Erythroblast (primary cell): Measurements from ENCODE around the gene TMEM141.

Experiments used
- GATA1 ChIP-seq: IDR thresholded peaks from 2 replicates; pipeline ENCODE4 v1.6.1; 2011; ENCODE audit warnings: low read depth, mild to moderate bottlenecking, control low read depth, low read length, moderate library complexity
- POLR2A ChIP-seq: IDR thresholded peaks from 2 replicates; pipeline ENCODE4 v1.6.1; 2011; ENCODE audit warnings: mild to moderate bottlenecking, low read length

- TF ChIP-seq GATA1 (no peak), POLR2A (no peak)
Observed at GRCh38 chr9:136746155-136746490, 45.0 kb upstream of the TMEM141 start.
